ENCODE measurements around the gene CPZ. TPM values are rescaled to one million over a fixed set of nuclear protein-coding genes. Genes with fewer than 3 reads are reported as not detected.
"Not testable (repeated sequence)": the region's sequence is repeated elsewhere in the genome, so short reads cannot be mapped to it uniquely, and the experiment has no call there.

The CPZ gene
- polyA plus RNA-seq, 3 donors = 0.28 to 6.9 (median 3.2) TPM

DNA sequence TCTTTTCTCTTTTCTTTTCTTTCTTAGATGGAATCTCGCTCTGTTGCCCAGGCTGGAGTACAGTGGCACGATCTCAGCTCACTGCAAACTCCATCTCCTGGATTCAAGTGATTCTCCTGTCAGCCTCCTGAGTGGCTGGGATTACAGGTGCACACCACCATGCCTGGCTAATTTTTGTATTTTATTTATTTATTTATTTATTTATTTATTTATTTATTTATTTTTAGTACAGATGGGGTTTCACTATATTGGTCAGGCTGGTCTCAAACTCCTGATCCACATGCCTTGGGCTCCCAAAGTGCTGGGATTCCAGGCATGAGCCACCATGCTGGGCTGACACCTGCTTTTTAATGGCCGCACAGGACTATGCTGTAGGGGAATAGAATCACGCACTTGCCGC, 16.0 kb upstream of the CPZ start:
- H3K27ac ChIP-seq (ENCODE audit: low read depth, low read length) = not testable (repeated sequence)
- WGBS, 3 donors = 84 to 87% (median 86%) methylated on average over 5 of the region's 5 CpGs

DNA sequence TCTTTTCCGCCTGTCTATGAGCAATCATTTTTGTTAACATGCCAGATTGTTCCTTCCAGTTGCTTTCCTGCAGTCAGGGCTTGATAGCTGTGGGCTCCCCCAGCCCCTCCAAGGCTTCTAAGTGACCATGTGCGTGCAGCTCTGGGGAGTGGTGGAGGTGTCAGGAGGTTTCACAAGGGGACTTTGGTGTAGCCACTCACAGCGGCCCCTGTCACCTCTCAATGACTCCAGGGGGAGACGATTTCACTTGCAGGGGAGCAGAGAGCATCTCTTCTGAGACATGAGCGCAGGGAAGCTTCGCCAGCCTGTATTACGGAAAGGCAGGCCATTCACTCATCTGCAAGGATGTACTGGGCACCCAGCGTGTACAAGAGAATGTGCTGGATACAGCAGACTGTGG, 15.5 kb upstream of the CPZ start:
- WGBS, 3 donors = 52 to 65% (median 65%) methylated on average over 8 of the region's 8 CpGs
- no peak overlapping the region for H3K27ac ChIP-seq (ENCODE audit: low read depth, low read length)

DNA sequence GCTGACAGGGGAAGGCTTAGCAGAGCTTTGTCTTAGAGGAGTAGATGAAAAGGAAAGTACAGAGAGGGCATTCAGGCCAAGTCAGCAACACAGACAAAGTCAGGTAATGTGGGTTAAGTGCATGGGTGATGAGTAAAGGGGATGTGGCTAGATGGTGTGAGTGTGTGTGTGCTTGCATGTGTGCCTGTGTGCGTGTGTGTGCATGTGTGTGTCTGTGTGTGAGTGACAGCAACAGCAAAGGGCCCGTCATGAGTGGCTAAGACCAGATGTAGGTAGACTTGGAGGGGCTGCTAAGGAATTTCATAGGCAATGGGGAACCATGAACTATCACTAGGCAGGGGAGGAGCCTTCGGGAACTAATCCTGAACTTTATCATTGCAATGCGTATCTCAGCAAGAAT, 14.6 kb upstream of the CPZ start:
- no peak overlapping the region for H3K27ac ChIP-seq (ENCODE audit: low read depth, low read length)
- WGBS, 3 donors = 68 to 77% (median 75%) methylated on average over 4 of the region's 4 CpGs

DNA sequence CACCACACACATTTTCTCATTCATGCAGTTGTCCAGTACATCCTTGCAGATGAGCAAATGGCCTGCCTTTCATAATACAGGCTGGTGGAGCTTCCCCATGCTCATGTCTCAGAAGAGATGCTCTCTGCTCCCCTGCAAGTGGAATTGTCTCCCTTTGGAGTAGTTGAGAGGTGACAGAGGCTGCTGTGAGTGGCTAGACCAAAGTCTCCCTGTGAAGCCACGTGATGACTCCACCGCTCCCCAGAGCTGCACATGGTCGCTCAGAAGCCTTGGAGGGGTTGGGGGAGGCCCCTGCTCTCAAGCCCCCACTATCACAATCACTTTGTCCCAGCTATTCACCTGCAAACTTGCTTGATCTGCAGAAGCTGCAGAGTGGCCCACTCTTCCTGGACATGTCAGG, 13.8 kb upstream of the CPZ start:
- WGBS, 3 donors = 67 to 77% (median 72%) methylated on average over 3 of the region's 3 CpGs
- no peak overlapping the region for H3K27ac ChIP-seq (ENCODE audit: low read depth, low read length)

DNA sequence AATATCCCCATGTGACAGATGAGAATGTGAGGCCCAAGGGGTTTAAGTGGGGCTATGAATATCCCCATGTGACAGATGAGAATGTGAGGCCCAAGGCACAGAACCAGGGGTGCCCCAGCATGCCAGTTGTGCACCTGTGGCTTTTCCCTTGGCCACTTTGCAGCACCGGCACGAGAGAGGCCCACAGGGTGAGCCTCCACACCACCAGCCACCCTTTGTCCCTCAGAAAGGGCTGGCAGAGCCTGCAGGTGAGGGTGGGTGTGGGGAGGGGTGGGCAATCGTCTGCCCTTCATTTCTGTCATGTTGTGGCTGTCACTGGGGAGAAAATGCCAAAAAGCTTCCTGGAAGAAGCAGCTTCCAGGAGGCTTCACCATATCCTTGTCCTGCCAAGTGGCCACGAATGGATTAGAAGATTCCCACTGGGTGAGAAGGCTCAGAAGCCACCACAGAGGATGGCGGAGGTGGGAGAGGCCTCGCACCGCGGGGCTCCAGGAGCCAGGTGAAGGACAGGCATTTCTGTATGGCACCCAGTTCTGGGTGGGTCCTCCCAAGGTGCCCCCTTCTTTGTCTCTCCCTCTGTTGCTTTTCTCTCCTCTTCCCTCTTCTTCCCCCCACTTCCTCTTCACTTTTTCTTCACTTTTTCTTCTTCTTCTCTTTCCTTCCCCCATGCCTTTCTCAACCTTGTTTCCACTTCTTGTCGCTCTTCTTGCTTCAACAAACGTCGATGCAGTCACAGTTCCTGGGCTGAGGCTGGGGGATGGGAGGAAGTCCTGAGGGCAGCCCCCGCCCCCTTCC, 12.8 kb upstream of the CPZ start:
- no peak overlapping the region for H3K27ac ChIP-seq (ENCODE audit: low read depth, low read length)
- 18 to 34% (median 26%) methylated on average over 12 of the region's 12 CpGs for WGBS, 3 donors

DNA sequence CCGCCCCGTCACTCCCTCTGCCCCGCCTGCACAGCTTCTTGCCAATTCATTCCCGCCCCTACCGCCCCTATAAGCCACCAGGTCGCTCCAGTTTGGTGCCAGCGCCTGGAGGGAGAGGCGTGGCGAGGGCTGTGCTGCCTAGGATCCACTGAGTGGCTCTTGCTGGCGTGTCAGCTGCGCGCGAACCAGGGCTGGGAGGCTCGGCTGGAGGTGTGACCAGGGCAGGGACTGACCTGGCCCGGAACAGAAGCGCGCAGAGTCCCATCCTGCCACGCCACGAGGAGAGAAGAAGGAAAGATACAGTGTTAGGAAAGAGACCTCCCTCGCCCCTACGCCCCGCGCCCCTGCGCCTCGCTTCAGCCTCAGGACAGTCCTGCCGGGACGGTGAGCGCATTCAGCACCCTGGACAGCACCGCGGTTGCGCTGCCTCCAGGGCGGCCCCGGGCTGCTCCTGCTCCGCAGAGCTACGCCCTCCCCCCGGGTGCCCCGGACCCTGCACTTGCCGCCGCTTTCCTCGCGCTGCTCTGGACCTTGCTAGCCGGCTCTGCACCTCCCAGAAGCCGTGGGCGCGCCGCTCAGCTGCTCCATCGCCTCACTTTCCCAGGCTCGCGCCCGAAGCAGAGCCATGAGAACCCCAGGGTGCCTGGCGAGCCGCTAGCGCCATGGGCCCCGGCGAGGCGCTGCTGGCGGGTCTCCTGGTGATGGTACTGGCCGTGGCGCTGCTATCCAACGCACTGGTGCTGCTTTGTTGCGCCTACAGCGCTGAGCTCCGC, 12.1 kb upstream of the CPZ start, which contains the start of gene GPR78:
GPR78 (plus strand) TSS at position 72 of the 773 bp plus-strand sequence; CDS start at position 663, 591 bp downstream.
- 4 to 5% (median 5%) methylated on average over 50 to 63 of the region's 63 CpGs for WGBS, 3 donors

DNA sequence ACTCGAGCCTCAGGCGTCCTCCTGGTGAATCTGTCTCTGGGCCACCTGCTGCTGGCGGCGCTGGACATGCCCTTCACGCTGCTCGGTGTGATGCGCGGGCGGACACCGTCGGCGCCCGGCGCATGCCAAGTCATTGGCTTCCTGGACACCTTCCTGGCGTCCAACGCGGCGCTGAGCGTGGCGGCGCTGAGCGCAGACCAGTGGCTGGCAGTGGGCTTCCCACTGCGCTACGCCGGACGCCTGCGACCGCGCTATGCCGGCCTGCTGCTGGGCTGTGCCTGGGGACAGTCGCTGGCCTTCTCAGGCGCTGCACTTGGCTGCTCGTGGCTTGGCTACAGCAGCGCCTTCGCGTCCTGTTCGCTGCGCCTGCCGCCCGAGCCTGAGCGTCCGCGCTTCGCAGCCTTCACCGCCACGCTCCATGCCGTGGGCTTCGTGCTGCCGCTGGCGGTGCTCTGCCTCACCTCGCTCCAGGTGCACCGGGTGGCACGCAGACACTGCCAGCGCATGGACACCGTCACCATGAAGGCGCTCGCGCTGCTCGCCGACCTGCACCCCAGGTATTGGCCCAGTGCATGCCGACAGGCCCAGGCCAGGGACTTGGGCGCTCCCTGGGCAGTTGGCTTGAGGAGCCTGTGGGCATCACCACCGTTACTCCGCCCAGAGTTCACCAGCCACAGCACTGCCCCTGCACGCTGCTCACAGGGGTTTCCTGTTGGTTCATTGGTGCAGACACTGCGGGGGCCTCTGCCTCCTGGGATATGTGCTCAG, 11.3 kb upstream of the CPZ start:
- 53 to 60% (median 60%) methylated on average over 64 to 66 of the region's 66 CpGs for WGBS, 3 donors
- H3K27ac ChIP-seq (ENCODE audit: low read depth, low read length) = no peak overlapping the region

More for the DNA sequence above, 12.1 kb upstream of the CPZ start, which contains the start of gene GPR78:
- no peak within 1 kb of the TSS for H3K27ac ChIP-seq (ENCODE audit: low read depth, low read length)

DNA sequence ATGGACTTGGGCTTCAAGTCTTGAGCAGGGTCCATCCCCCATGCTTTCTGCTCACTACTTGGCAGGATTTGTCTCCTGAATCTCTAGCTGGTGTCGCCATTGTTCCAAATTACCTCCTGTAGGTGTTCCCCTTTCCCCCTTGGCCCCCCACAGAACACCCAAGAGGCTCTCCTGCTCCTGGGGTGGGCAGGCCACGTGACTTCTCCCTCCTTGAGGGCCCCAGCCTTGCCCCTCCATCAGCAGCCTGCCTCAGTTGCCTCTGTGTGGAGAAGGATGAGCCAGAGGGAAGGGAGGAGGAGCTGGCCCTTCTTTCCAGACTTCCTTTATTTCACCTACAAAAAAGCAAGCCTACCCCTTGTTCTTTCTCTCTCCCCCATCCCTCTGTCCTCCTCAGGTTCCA, 10.5 kb upstream of the CPZ start:
- H3K27ac ChIP-seq (ENCODE audit: low read depth, low read length) = no peak overlapping the region
- WGBS, 3 donors = 41 to 59% (median 54%) methylated on average over 2 of the region's 2 CpGs

DNA sequence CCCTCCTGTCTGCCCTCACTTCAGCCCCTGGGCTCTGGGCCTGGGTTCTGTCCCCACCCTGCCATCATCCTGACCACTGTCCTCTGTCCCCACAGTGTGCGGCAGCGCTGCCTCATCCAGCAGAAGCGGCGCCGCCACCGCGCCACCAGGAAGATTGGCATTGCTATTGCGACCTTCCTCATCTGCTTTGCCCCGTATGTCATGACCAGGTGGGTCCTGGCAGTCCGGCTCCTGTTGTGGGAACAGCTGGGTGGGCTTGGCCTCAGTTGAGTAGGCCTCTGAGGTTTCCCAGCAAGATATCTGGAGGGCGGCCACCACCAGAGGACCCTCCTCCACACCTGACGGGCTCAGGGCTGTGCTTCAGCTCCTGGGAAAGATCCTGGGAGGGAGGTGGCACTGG, 10.1 kb upstream of the CPZ start:
- no peak overlapping the region for H3K27ac ChIP-seq (ENCODE audit: low read depth, low read length)
- 80 to 93% (median 90%) methylated on average over 12 of the region's 12 CpGs for WGBS, 3 donors

DNA sequence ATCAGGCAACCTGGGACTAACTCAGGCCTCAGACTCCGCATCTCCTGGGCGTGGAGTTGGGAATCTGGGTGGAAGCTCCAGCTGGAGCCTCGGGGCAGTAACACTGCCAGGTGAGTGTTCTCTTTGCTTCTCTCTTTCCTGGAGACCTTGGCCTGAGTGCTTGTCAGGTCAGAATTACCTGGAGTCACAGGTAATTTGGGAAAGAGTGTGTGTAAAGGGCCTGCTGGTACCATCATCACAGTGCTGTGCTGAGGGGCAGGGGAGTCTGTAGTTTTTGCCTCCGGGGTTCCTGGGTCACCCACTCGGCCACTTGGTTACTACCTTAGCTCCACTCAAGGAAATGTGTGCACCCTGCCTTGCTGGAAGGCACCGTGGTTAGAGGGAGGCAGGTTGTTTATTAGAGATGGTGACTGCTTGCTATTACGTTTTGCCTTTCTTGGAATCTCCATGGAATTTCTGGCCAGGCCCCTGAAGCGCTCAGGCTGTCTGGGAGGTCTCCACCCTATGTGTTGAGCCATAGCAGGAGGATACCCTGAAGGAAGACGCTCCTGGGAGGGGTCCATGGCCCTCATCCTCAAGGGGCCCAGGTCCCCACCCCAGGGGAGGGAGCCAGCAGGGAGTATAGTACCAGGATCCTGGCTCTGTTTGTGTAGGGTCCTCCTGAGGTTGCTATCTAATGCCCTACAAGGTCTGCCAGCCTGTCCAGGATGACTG, 9.5 kb upstream of the CPZ start:
- no peak overlapping the region for H3K27ac ChIP-seq (ENCODE audit: low read depth, low read length)
- 55 to 69% (median 66%) methylated on average over 9 of the region's 9 CpGs for whole genome bisulfite sequencing, 3 donors

DNA sequence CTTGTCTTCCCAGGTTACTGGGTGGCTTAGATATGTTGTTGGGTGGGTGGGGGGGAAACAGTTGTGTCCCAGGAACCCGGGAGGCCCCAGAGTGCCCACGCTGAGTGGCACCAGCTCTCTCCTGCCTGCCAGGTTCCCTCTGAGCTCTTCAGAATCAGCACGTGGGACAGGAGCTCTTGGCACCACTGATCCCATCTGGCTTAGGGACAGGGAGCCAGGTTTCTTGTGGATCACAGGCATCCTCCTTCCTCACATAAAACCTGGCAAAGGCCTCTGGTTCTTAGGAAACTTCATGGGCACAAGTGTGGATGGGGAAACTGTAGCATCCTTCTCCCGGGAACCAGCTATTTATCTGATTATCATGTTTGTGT, 8.9 kb upstream of the CPZ start:
- 64 to 74% (median 71%) methylated on average over 4 of the region's 4 CpGs for WGBS, 3 donors
- H3K27ac ChIP-seq (ENCODE audit: low read depth, low read length) = no peak overlapping the region

DNA sequence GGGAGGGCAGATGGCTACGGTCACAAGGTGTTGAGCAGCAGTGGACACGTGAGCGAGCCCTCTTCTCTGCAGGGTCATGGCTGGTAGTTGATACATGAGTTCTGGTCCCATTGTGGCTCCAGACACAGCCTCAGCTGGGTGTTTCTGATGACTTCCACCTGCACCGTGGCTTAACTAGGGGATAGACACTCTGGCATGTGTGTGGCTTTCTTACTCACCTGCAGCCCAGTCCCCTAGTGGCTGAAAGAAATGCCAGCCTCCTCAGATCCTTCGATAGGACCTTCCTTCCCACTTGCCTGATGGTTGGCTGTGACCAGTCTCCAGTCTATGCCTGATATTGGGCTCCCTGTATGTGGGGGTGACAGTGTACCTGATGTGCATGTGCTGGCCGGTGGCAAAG, 7.4 kb upstream of the CPZ start:
- 35 to 52% (median 50%) methylated on average over 6 of the region's 6 CpGs for WGBS, 3 donors

DNA sequence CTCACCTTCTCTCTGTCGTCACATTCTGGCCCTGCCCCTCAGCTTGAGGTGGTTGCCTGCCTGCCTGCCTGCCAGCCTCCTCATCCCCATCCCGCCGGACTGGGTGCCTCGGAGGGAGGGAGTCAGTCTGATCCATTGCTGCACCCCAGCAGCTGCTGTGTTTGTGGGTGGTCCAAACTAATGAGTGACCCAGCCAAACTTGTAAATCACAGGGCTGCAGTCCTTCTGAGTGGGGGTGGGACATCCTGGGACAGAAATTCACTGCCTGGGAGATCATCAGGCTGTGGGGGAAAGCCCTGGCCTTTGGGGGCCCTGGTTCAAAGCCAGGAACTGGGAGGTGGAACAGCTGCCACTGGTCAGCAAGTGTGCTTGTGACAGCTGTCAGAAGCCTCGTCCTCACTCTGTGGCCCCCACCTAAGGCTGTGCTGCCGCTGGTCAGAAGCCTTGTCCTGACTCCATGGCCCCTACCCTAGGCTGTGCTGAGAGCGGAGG, 6.8 kb upstream of the CPZ start:
- WGBS, 3 donors = 48 to 58% (median 50%) methylated on average over 7 of the region's 7 CpGs

More for the DNA sequence above, 7.4 kb upstream of the CPZ start:
- no peak overlapping the region for H3K27ac ChIP-seq (ENCODE audit: low read depth, low read length)

DNA sequence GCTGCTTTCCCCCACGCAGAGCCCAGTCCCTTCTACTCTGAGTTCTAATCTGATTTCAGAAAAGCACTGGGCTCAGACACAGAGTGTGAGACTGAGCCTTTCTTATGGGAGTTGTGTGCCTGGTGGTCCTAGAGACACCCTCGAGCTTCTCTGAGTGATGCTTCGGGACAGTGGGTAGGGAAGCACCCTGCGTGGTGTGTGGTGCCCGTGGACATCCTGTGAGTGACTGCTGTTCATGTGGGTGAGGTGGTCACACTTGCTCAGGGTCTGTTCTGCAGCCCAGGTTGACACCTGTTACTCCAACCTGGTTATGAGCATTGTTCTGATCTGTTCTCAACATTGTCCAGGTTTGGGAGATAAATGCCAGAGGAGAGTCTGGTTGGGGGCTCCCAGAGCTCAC, 6.3 kb upstream of the CPZ start:
- no peak overlapping the region for H3K27ac ChIP-seq (ENCODE audit: low read depth, low read length)
- WGBS, 3 donors = 53 to 59% (median 55%) methylated on average over 5 of the region's 5 CpGs

More for the DNA sequence above, 6.8 kb upstream of the CPZ start:
- H3K27ac ChIP-seq (ENCODE audit: low read depth, low read length) = no peak overlapping the region

DNA sequence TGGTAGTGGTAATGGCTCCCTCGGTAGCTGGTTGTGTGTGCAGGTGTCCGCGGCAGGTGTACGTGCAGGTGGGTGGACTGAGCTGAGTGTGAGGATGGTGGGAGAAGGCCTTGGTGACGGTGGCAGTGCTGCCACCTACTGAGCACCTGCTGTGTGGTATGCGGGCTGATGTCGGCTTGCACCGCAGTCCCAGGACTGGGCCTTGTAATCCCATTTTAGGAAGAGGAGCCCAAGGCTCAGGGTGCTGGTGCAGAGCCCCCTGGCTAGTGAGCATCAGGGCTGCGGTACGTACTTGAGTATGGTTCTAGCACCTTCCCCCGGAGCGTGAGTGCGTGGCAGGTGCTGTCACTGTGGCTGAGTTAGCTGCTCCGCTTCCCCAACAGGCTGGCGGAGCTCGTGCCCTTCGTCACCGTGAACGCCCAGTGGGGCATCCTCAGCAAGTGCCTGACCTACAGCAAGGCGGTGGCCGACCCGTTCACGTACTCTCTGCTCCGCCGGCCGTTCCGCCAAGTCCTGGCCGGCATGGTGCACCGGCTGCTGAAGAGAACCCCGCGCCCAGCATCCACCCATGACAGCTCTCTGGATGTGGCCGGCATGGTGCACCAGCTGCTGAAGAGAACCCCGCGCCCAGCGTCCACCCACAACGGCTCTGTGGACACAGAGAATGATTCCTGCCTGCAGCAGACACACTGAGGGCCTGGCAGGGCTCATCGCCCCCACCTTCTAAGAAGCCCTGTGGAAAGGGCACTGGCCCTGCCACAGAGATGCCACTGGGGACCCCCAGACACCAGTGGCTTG, 5.7 kb upstream of the CPZ start:
- 64 to 81% (median 76%) methylated on average over 29 to 37 of the region's 37 CpGs for WGBS, 3 donors
- no peak overlapping the region for H3K27ac ChIP-seq (ENCODE audit: low read depth, low read length)

DNA sequence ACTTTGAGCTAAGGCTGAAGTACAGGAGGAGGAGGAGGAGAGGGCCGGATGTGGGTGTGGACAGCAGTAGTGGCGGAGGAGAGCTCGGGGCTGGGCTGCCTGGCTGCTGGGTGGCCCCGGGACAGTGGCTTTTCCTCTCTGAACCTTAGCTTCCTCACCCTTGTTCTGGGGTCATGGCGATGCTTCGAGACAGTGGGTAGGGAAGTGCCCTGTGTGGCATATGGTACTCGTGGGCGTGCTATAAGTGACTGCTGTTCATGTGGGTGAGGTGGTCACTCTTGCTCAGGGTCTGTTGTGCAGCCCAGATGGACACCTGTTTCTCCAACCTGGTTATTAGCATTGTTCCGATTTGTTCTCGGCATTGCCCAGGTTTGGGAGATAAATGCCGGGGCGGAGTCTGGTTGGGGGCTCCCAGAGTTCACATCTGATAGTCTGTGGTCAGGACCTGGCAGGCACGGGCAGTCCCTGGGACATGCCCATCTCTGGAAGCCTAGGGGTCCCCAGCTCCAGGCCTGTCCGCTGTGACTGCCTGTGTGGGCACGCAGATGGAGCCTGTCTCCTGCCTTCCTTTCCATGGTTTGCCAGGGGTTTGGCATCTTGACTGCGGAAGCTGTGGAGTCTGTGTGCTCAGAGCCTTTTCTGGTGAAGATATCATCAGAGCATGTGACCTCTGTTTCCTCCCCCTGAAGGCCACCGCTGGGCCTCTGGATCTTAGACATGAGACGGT, 4.9 kb upstream of the CPZ start:
- H3K27ac ChIP-seq (ENCODE audit: low read depth, low read length) = no peak overlapping the region
- 77 to 84% (median 78%) methylated on average over 18 of the region's 18 CpGs for WGBS, 3 donors

DNA sequence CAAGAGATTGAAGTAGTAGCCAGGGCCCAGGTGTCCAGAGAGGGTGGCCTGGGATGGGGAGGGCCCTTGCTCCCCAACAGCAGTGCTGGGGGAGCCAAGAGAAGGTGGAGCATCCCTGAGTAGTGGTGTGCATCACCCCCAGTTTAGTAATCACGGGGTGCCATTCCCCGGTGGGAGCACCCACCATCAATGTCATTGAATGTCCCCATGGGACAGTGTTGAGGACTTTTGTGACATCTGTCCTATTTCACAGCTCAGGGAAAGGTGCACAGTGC, 4.4 kb upstream of the CPZ start:
- H3K27ac ChIP-seq (ENCODE audit: low read depth, low read length) = no peak overlapping the region
- 73 to 82% (median 82%) methylated on average over 2 of the region's 2 CpGs for WGBS, 3 donors
